Measurements from ENCODE around the gene PRKCE. TPM values are rescaled to one million over a fixed set of nuclear protein-coding genes. Genes with fewer than 3 reads are reported as not detected.

The PRKCE gene
- total RNA-seq, 1 experiment from 2014 or later = 4.4 TPM

- no peak for DNase-seq
- no peaks in the 10 kb centered on the region for H3K36me3 Mint-ChIP-seq (ENCODE audit: insufficient read depth, unreplicated experiment)
- H3K9me3 Mint-ChIP-seq (ENCODE audit: unreplicated experiment) = no peaks in the 10 kb centered on the region
- no TSS peak for BruUV-seq (replicated peaks)
- no peaks in the 10 kb centered on the region for H3K36me3 ChIP-seq (ENCODE audit: control insufficient read depth, insufficient read depth, low read length)
- no peak for TF ChIP-seq CTCF (IDR thresholded peaks at IDR 0.05; ENCODE audit: insufficient read depth in 1 of 2, low read depth in 1 of 2, low read length in 1 of 2, severe bottlenecking in 1 of 2, unreplicated experiment in 1 of 2)
- H3K4me1 Mint-ChIP-seq (ENCODE audit: low read depth, unreplicated experiment) = peaks cover 20% of the 10 kb centered on the region
- POLR2A ChIA-PET = no interaction called here
- CTCF ChIA-PET = interaction anchor here (0.6 kb wide), 1 partner anchor 917 kb away, joined by 3 read pairs; no protein-coding TSS in a partner anchor
- H3K9me3 ChIP-seq = no peaks in the 10 kb centered on the region
- peak overlapping the region; percentile 69 for H3K27ac Mint-ChIP-seq (ENCODE audit: unreplicated experiment)
- H3K27me3 ChIP-seq (replicated peaks; ENCODE audit: control insufficient read depth, insufficient read depth, low read length) = no peaks in the 10 kb centered on the region
- H3K4me3 Mint-ChIP-seq (ENCODE audit: unreplicated experiment) = no peak overlapping the region
- H3K4me1 ChIP-seq = peaks cover 32% of the 10 kb centered on the region
- no peaks in the 10 kb centered on the region for H3K27me3 Mint-ChIP-seq (ENCODE audit: insufficient read depth, unreplicated experiment)
- H3K4me3 ChIP-seq (ENCODE audit: low read depth, low read length) = no peak overlapping the region
- intact Hi-C loops (cut with micrococcal nuclease; ENCODE audit: unreplicated experiment) = no loop called here
These were observed 308.8 kb downstream of the PRKCE start for GRCh38 chr2:45960057-45960863.

- Histone ChIP-seq H3K27me3 (replicated peaks; ENCODE audit: control insufficient read depth, insufficient read depth, low read length) (no peaks in the 10 kb centered on the region), H3K9me3 (no peaks in the 10 kb centered on the region), H3K4me1 (peaks cover 32% of the 10 kb centered on the region), H3K4me3 (ENCODE audit: low read depth, low read length) (no peak overlapping the region), H3K36me3 (ENCODE audit: control insufficient read depth, insufficient read depth, low read length) (no peaks in the 10 kb centered on the region)
- intact Hi-C loops (cut with micrococcal nuclease; ENCODE audit: unreplicated experiment) = loop anchor here (2.0 kb wide), 1 partner anchor 24 kb away; no protein-coding TSS in a partner anchor
- BruUV-seq (replicated peaks) = no TSS peak
- Mint-ChIP-seq H3K4me3 (ENCODE audit: unreplicated experiment) (no peak overlapping the region), H3K27ac (ENCODE audit: unreplicated experiment) (peak overlapping the region; percentile 69), H3K36me3 (ENCODE audit: insufficient read depth, unreplicated experiment) (no peaks in the 10 kb centered on the region), H3K4me1 (ENCODE audit: low read depth, unreplicated experiment) (peaks cover 20% of the 10 kb centered on the region), H3K9me3 (ENCODE audit: unreplicated experiment) (no peaks in the 10 kb centered on the region), H3K27me3 (ENCODE audit: insufficient read depth, unreplicated experiment) (no peaks in the 10 kb centered on the region)
- ChIA-PET POLR2A (no interaction called here), CTCF (interaction anchor here (0.6 kb wide), 1 partner anchor 100 kb away, joined by 3 read pairs; no protein-coding TSS in a partner anchor)
- no peak for TF ChIP-seq CTCF (IDR thresholded peaks at IDR 0.05; ENCODE audit: insufficient read depth in 1 of 2, low read depth in 1 of 2, low read length in 1 of 2, severe bottlenecking in 1 of 2, unreplicated experiment in 1 of 2)
- peak in 1 of 2 experiments; percentile 16 for DNase-seq
These were observed 310.9 kb downstream of the PRKCE start for GRCh38 chr2:45962177-45962921.

- Histone ChIP-seq H3K9me3 (no peaks in the 10 kb centered on the region), H3K4me3 (ENCODE audit: low read depth, low read length) (no peak overlapping the region), H3K36me3 (ENCODE audit: control insufficient read depth, insufficient read depth, low read length) (no peaks in the 10 kb centered on the region), H3K4me1 (peaks cover 32% of the 10 kb centered on the region), H3K27me3 (replicated peaks; ENCODE audit: control insufficient read depth, insufficient read depth, low read length) (no peaks in the 10 kb centered on the region)
- Mint-ChIP-seq H3K9me3 (ENCODE audit: unreplicated experiment) (no peaks in the 10 kb centered on the region), H3K4me1 (ENCODE audit: low read depth, unreplicated experiment) (peaks cover 20% of the 10 kb centered on the region), H3K27me3 (ENCODE audit: insufficient read depth, unreplicated experiment) (no peaks in the 10 kb centered on the region), H3K27ac (ENCODE audit: unreplicated experiment) (no peak overlapping the region), H3K4me3 (ENCODE audit: unreplicated experiment) (no peak overlapping the region), H3K36me3 (ENCODE audit: insufficient read depth, unreplicated experiment) (no peaks in the 10 kb centered on the region)
- POLR2A ChIA-PET = no interaction called here
- no peak for TF ChIP-seq CTCF (IDR thresholded peaks at IDR 0.05; ENCODE audit: insufficient read depth in 1 of 2, low read depth in 1 of 2, low read length in 1 of 2, severe bottlenecking in 1 of 2, unreplicated experiment in 1 of 2)
- no peak for DNase-seq
- intact Hi-C loops (cut with micrococcal nuclease; ENCODE audit: unreplicated experiment) = loop anchor here (2.0 kb wide), 1 partner anchor 25 kb away; no protein-coding TSS in a partner anchor
- CTCF ChIA-PET = no interaction called here
- BruUV-seq (replicated peaks) = no TSS peak
These were observed 312.3 kb downstream of the PRKCE start for GRCh38 chr2:45963816-45964215.

All from Caco-2 (cell line).